ENCODE results near the gene TLL1.

Gene TLL1

GRCh38 chr4:166078955-166079354 lies 205.9 kb downstream of the TLL1 start:
- no CpG with 5 or more reads among the region's 2 CpGs for WGBS, 2 experiments (ENCODE audit: insufficient coverage in 2 of 2)
- no peak overlapping the region for H3K4me3 ChIP-seq (ENCODE audit: extremely low read depth, insufficient read depth, low read length, poor library complexity, severe bottlenecking)

DNA sequence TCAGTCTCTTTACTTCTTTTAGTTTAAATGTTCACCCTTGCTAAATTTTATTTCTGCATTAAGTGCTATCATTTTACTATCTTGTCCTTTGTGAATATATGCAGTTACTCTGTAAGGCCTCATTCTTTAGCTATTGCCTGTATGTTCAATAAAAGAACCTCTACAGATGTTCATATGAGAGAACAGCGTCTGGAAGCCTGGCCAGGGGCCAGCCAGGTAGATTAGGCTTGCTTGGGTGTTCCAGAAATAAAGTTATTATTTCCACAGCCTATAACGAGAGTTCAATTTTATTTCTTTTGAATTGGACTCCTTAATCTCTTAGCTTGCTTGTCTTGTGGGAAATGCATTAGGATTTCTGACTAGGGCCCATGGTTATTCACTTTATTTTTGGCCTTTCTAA lies 214.5 kb downstream of the TLL1 start:
- WGBS, 2 experiments (ENCODE audit: insufficient coverage in 2 of 2) = 100% methylated on average over 1 of the region's 2 CpGs; no CpG with 5 or more reads in 1 of the 2 experiments

More at GRCh38 chr4:166078955-166079354, 205.9 kb downstream of the TLL1 start:
- Histone ChIP-seq H3K9me3 (ENCODE audit: control insufficient read depth, low read length) (no peaks in the 10 kb centered on the region), H3K4me1 (ENCODE audit: control insufficient read depth, insufficient read depth, low read length, poor library complexity, severe bottlenecking) (no peaks in the 10 kb centered on the region), H3K27ac (ENCODE audit: low read depth, low read length, severe bottlenecking) (no peak overlapping the region), H3K36me3 (ENCODE audit: control insufficient read depth, insufficient read depth, low read length) (no peaks in the 10 kb centered on the region)

DNA sequence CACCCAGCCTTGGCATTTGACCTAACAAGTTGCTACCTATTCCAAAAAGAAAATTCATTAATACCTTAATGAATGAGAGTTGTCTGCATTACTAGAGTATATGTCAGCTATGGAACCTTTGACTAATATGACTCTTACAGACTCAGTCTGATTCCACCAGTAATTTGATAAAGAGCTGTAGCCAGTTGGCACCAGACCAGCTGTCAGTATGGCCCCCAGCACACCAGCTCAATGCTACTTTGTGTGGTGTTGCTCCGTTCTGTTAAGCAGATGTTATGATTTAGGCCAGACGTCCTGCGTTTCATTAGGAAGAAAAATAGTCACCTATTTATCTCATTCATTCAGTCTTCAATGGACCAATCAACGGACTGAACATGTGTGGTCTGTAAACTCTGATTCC lies 215.5 kb downstream of the TLL1 start:
- Histone ChIP-seq H3K9me3 (ENCODE audit: control insufficient read depth, low read length) (no peaks in the 10 kb centered on the region), H3K36me3 (ENCODE audit: control insufficient read depth, insufficient read depth, low read length) (no peaks in the 10 kb centered on the region), H3K27ac (ENCODE audit: low read depth, low read length, severe bottlenecking) (no peak overlapping the region), H3K4me3 (ENCODE audit: extremely low read depth, insufficient read depth, low read length, poor library complexity, severe bottlenecking) (no peak overlapping the region), H3K4me1 (ENCODE audit: control insufficient read depth, insufficient read depth, low read length, poor library complexity, severe bottlenecking) (no peaks in the 10 kb centered on the region)
- WGBS, 2 experiments (ENCODE audit: insufficient coverage in 2 of 2) = 88 to 89% methylated on average over 1 of the region's 4 CpGs

More for the DNA sequence above, 214.5 kb downstream of the TLL1 start:
- no peak overlapping the region for H3K27ac ChIP-seq (ENCODE audit: low read depth, low read length, severe bottlenecking)
- H3K4me1 ChIP-seq (ENCODE audit: control insufficient read depth, insufficient read depth, low read length, poor library complexity, severe bottlenecking) = no peaks in the 10 kb centered on the region
- no peaks in the 10 kb centered on the region for H3K36me3 ChIP-seq (ENCODE audit: control insufficient read depth, insufficient read depth, low read length)
- no peaks in the 10 kb centered on the region for H3K9me3 ChIP-seq (ENCODE audit: control insufficient read depth, low read length)
- H3K4me3 ChIP-seq (ENCODE audit: extremely low read depth, insufficient read depth, low read length, poor library complexity, severe bottlenecking) = no peak overlapping the region

DNA sequence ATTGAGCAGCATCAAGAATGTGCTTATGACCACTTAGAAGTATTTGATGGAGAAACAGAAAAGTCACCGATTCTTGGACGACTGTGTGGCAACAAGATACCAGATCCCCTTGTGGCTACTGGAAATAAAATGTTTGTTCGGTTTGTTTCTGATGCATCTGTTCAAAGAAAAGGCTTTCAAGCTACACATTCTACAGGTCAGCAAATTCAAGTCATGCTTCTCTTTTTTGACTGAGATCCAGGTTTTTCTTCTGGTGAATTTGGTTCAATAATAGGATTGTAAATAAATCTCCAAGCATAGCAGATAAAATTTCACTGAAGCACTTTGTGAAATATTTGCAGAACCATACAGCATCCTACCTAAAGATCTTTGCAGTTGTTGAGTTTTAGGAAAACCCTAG lies 218.1 kb downstream of the TLL1 start:
- 100% methylated on average over 1 of the region's 3 CpGs for WGBS, 2 experiments (ENCODE audit: insufficient coverage in 2 of 2)
- no peaks in the 10 kb centered on the region for H3K36me3 ChIP-seq (ENCODE audit: control insufficient read depth, insufficient read depth, low read length)
- H3K27ac ChIP-seq (ENCODE audit: low read depth, low read length, severe bottlenecking) = no peak overlapping the region
- H3K4me1 ChIP-seq (ENCODE audit: control insufficient read depth, insufficient read depth, low read length, poor library complexity, severe bottlenecking) = no peaks in the 10 kb centered on the region
- H3K9me3 ChIP-seq (ENCODE audit: control insufficient read depth, low read length) = no peaks in the 10 kb centered on the region
- no peak overlapping the region for H3K4me3 ChIP-seq (ENCODE audit: extremely low read depth, insufficient read depth, low read length, poor library complexity, severe bottlenecking)

DNA sequence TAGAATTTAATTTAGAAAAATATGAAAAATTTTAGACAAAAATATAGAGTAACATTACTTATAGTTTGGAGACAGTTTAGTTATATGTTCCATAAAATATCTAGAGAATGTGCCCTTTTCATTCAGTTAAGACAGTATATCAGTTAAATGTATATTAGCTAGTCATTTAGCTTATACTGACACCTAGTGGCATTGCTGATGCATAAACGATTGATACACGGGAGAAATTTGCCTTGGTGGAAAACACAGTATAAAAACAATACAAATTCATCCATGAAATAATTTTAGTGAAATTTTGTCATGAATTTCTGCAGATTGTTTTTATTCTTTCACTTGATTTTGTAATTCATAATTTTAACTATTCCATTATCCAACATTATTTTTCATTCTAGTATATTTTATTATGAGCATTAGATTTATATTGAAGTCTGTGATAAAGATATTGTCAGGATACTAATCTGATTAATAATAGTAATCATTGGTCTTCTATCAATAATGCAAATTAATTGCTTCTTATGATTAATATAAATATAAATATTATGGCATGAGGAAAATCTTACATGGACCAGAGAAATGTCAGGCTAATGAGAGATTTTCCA lies 219.0 kb downstream of the TLL1 start:
- H3K27ac ChIP-seq (ENCODE audit: low read depth, low read length, severe bottlenecking) = no peak overlapping the region
- no CpG with 5 or more reads among the region's 2 CpGs for WGBS, 2 experiments (ENCODE audit: insufficient coverage in 2 of 2)

GRCh38 chr4:166092797-166093290 lies 219.8 kb downstream of the TLL1 start:
- 80 to 83% methylated on average over 1 of the region's 7 CpGs for WGBS, 2 experiments (ENCODE audit: insufficient coverage in 2 of 2)
- H3K27ac ChIP-seq (ENCODE audit: low read depth, low read length, severe bottlenecking) = no peak overlapping the region
- no peak overlapping the region for H3K4me3 ChIP-seq (ENCODE audit: extremely low read depth, insufficient read depth, low read length, poor library complexity, severe bottlenecking)
- no peaks in the 10 kb centered on the region for H3K4me1 ChIP-seq (ENCODE audit: control insufficient read depth, insufficient read depth, low read length, poor library complexity, severe bottlenecking)
- no peaks in the 10 kb centered on the region for H3K9me3 ChIP-seq (ENCODE audit: control insufficient read depth, low read length)
- H3K36me3 ChIP-seq (ENCODE audit: control insufficient read depth, insufficient read depth, low read length) = no peaks in the 10 kb centered on the region

More for the DNA sequence above, 219.0 kb downstream of the TLL1 start:
- Histone ChIP-seq H3K4me1 (ENCODE audit: control insufficient read depth, insufficient read depth, low read length, poor library complexity, severe bottlenecking) (no peaks in the 10 kb centered on the region), H3K4me3 (ENCODE audit: extremely low read depth, insufficient read depth, low read length, poor library complexity, severe bottlenecking) (no peak overlapping the region), H3K36me3 (ENCODE audit: control insufficient read depth, insufficient read depth, low read length) (no peaks in the 10 kb centered on the region), H3K9me3 (ENCODE audit: control insufficient read depth, low read length) (no peaks in the 10 kb centered on the region)

GRCh38 chr4:166104623-166105022 lies 231.6 kb downstream of the TLL1 start:
- Histone ChIP-seq H3K36me3 (ENCODE audit: control insufficient read depth, insufficient read depth, low read length) (no peaks in the 10 kb centered on the region), H3K4me3 (ENCODE audit: extremely low read depth, insufficient read depth, low read length, poor library complexity, severe bottlenecking) (no peak overlapping the region), H3K9me3 (ENCODE audit: control insufficient read depth, low read length) (no peaks in the 10 kb centered on the region), H3K4me1 (ENCODE audit: control insufficient read depth, insufficient read depth, low read length, poor library complexity, severe bottlenecking) (no peaks in the 10 kb centered on the region), H3K27ac (ENCODE audit: low read depth, low read length, severe bottlenecking) (no peak overlapping the region)
- 80 to 100% methylated on average over 1 of the region's 2 CpGs for WGBS, 2 experiments (ENCODE audit: insufficient coverage in 2 of 2)

GRCh38 chr4:166121897-166122296 lies 248.9 kb downstream of the TLL1 start:
- Histone ChIP-seq H3K36me3 (ENCODE audit: control insufficient read depth, insufficient read depth, low read length) (no peaks in the 10 kb centered on the region), H3K9me3 (ENCODE audit: control insufficient read depth, low read length) (no peaks in the 10 kb centered on the region), H3K27ac (ENCODE audit: low read depth, low read length, severe bottlenecking) (no peak overlapping the region), H3K4me1 (ENCODE audit: control insufficient read depth, insufficient read depth, low read length, poor library complexity, severe bottlenecking) (no peaks in the 10 kb centered on the region), H3K4me3 (ENCODE audit: extremely low read depth, insufficient read depth, low read length, poor library complexity, severe bottlenecking) (no peak overlapping the region)
- 60% methylated on average over 1 of the region's 3 CpGs; no CpG with 5 or more reads in 1 of the 2 experiments for WGBS, 2 experiments (ENCODE audit: insufficient coverage in 2 of 2)

GRCh38 chr4:166123546-166123945 lies 250.5 kb downstream of the TLL1 start:
- no peaks in the 10 kb centered on the region for H3K36me3 ChIP-seq (ENCODE audit: control insufficient read depth, insufficient read depth, low read length)
- H3K27ac ChIP-seq (ENCODE audit: low read depth, low read length, severe bottlenecking) = no peak overlapping the region
- H3K4me1 ChIP-seq (ENCODE audit: control insufficient read depth, insufficient read depth, low read length, poor library complexity, severe bottlenecking) = no peaks in the 10 kb centered on the region
- no peak overlapping the region for H3K4me3 ChIP-seq (ENCODE audit: extremely low read depth, insufficient read depth, low read length, poor library complexity, severe bottlenecking)
- no peaks in the 10 kb centered on the region for H3K9me3 ChIP-seq (ENCODE audit: control insufficient read depth, low read length)

GRCh38 chr4:166128403-166128802 lies 255.4 kb downstream of the TLL1 start:
- Histone ChIP-seq H3K4me3 (ENCODE audit: extremely low read depth, insufficient read depth, low read length, poor library complexity, severe bottlenecking) (no peak overlapping the region), H3K36me3 (ENCODE audit: control insufficient read depth, insufficient read depth, low read length) (no peaks in the 10 kb centered on the region), H3K4me1 (ENCODE audit: control insufficient read depth, insufficient read depth, low read length, poor library complexity, severe bottlenecking) (no peaks in the 10 kb centered on the region), H3K9me3 (ENCODE audit: control insufficient read depth, low read length) (no peaks in the 10 kb centered on the region), H3K27ac (ENCODE audit: low read depth, low read length, severe bottlenecking) (no peak overlapping the region)
- no CpG with 5 or more reads among the region's 1 CpG for WGBS, 2 experiments (ENCODE audit: insufficient coverage in 2 of 2)

GRCh38 chr4:166134285-166134684 lies 261.2 kb downstream of the TLL1 start:
- H3K4me1 ChIP-seq (ENCODE audit: control insufficient read depth, insufficient read depth, low read length, poor library complexity, severe bottlenecking) = no peaks in the 10 kb centered on the region
- H3K9me3 ChIP-seq (ENCODE audit: control insufficient read depth, low read length) = no peaks in the 10 kb centered on the region
- no peak overlapping the region for H3K4me3 ChIP-seq (ENCODE audit: extremely low read depth, insufficient read depth, low read length, poor library complexity, severe bottlenecking)
- H3K27ac ChIP-seq (ENCODE audit: low read depth, low read length, severe bottlenecking) = no peak overlapping the region
- 72 to 75% methylated on average over 6 of the region's 6 CpGs for WGBS, 2 experiments (ENCODE audit: insufficient coverage in 2 of 2)
- no peaks in the 10 kb centered on the region for H3K36me3 ChIP-seq (ENCODE audit: control insufficient read depth, insufficient read depth, low read length)
